ENCODE results near the gene ARNT2.

Gene ARNT2

GRCh38 chr15:80405970-80406369 lies 1.8 kb downstream of the ARNT2 start:
- H3K27me3 ChIP-seq (replicated peaks; ENCODE audit: control insufficient read depth, insufficient read depth, low read length) = peaks cover 2% of the 10 kb centered on the region
- H3K36me3 ChIP-seq (ENCODE audit: control insufficient read depth, insufficient read depth, low read length) = no peaks in the 10 kb centered on the region
- TF ChIP-seq CTCF (IDR thresholded peaks at IDR 0.05; ENCODE audit: insufficient read depth, low read length, poor library complexity, severe bottlenecking) = no peak
- no peak for DNase-seq (ENCODE audit: extremely low read depth, insufficient read length)
- no peak overlapping the region for H3K4me3 ChIP-seq (replicated peaks; ENCODE audit: low read depth, low read length)

GRCh38 chr15:80411788-80412288 lies 7.7 kb downstream of the ARNT2 start:
- Histone ChIP-seq H3K4me3 (replicated peaks; ENCODE audit: low read depth, low read length) (no peak overlapping the region), H3K36me3 (ENCODE audit: control insufficient read depth, insufficient read depth, low read length) (no peaks in the 10 kb centered on the region), H3K27me3 (replicated peaks; ENCODE audit: control insufficient read depth, insufficient read depth, low read length) (0 out of 2 replicates have a peak, but pooled peaks cover 1% of the 10 kb centered on the region)
- no peak for DNase-seq (ENCODE audit: extremely low read depth, insufficient read length)
- no peak for TF ChIP-seq CTCF (IDR thresholded peaks at IDR 0.05; ENCODE audit: insufficient read depth, low read length, poor library complexity, severe bottlenecking)

- no peak for TF ChIP-seq CTCF (IDR thresholded peaks at IDR 0.05; ENCODE audit: insufficient read depth, low read length, poor library complexity, severe bottlenecking)
- no peak for DNase-seq (ENCODE audit: extremely low read depth, insufficient read length)
- H3K27me3 ChIP-seq (replicated peaks; ENCODE audit: control insufficient read depth, insufficient read depth, low read length) = 0 out of 2 replicates have a peak, but pooled peaks cover 1% of the 10 kb centered on the region
- H3K4me3 ChIP-seq (replicated peaks; ENCODE audit: low read depth, low read length) = no peak overlapping the region
- no peaks in the 10 kb centered on the region for H3K36me3 ChIP-seq (ENCODE audit: control insufficient read depth, insufficient read depth, low read length)
Observed at GRCh38 chr15:80414546-80415357, 10.6 kb downstream of the ARNT2 start.

- DNase-seq (ENCODE audit: extremely low read depth, insufficient read length) = no peak
Observed at GRCh38 chr15:80415358-80415670, 11.1 kb downstream of the ARNT2 start.

GRCh38 chr15:80416702-80417101 lies 12.5 kb downstream of the ARNT2 start:
- TF ChIP-seq CTCF (IDR thresholded peaks at IDR 0.05; ENCODE audit: insufficient read depth, low read length, poor library complexity, severe bottlenecking) = no peak

More at GRCh38 chr15:80415358-80415670, 11.1 kb downstream of the ARNT2 start:
- Histone ChIP-seq H3K36me3 (ENCODE audit: control insufficient read depth, insufficient read depth, low read length) (no peaks in the 10 kb centered on the region), H3K27me3 (replicated peaks; ENCODE audit: control insufficient read depth, insufficient read depth, low read length) (0 out of 2 replicates have a peak, but pooled peaks cover 1% of the 10 kb centered on the region), H3K4me3 (replicated peaks; ENCODE audit: low read depth, low read length) (no peak overlapping the region)
- TF ChIP-seq CTCF (IDR thresholded peaks at IDR 0.05; ENCODE audit: insufficient read depth, low read length, poor library complexity, severe bottlenecking) = no peak

More at GRCh38 chr15:80416702-80417101, 12.5 kb downstream of the ARNT2 start:
- Histone ChIP-seq H3K36me3 (ENCODE audit: control insufficient read depth, insufficient read depth, low read length) (no peaks in the 10 kb centered on the region), H3K27me3 (replicated peaks; ENCODE audit: control insufficient read depth, insufficient read depth, low read length) (0 out of 2 replicates have a peak, but pooled peaks cover under 1% of the 10 kb centered on the region), H3K4me3 (replicated peaks; ENCODE audit: low read depth, low read length) (no peak overlapping the region)
- DNase-seq (ENCODE audit: extremely low read depth, insufficient read length) = no peak
